ENCODE data around the gene AHDC1.

AHDC1 gene

GRCh38 chr1:27542463-27543273 is 61.3 kb downstream of the AHDC1 start (continued):
- TF ChIP-seq ZBTB21 (tag by site-specific recombination; IDR thresholded peaks at IDR 0.05) = no peak
- no peak for TF ChIP-seq KLF10 (tag by site-specific recombination; IDR thresholded peaks at IDR 0.05)
- 0 out of 2 replicates have a peak, but pooled peaks have one; percentile 52 for TF ChIP-seq KLF8 (tag by site-specific recombination; IDR thresholded peaks at IDR 0.05)
- no peak for TF ChIP-seq ZNF521 (tag by site-specific recombination; IDR thresholded peaks at IDR 0.05)
- TF ChIP-seq ZNF558 (tag by site-specific recombination; IDR thresholded peaks at IDR 0.05) = peak; percentile 35; the same call in 1 of the 2 replicates
- TF ChIP-seq, protein P1, sequence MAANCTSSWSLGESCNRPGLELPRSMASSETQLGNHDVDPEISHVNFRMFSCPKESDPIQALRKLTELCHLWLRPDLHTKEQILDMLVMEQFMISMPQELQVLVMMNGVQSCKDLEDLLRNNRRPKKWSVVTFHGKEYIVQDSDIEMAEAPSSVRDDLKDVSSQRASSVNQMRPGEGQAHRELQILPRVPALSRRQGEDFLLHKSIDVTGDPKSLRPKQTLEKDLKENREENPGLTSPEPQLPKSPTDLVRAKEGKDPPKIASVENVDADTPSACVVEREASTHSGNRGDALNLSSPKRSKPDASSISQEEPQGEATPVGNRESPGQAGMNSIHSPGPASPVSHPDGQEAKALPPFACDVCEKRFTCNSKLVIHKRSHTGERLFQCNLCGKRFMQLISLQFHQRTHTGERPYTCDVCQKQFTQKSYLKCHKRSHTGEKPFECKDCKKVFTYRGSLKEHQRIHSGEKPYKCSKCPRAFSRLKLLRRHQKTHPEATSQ (tag by site-specific recombination; IDR thresholded peaks at IDR 0.05) = no peak
- no peak for TF ChIP-seq ZNF571 (tag by site-specific recombination; IDR thresholded peaks at IDR 0.05)
- no peak for TF ChIP-seq ZNF311 (tag by site-specific recombination; IDR thresholded peaks at IDR 0.05; ENCODE audit: borderline replicate concordance)
- TF ChIP-seq, protein P2, sequence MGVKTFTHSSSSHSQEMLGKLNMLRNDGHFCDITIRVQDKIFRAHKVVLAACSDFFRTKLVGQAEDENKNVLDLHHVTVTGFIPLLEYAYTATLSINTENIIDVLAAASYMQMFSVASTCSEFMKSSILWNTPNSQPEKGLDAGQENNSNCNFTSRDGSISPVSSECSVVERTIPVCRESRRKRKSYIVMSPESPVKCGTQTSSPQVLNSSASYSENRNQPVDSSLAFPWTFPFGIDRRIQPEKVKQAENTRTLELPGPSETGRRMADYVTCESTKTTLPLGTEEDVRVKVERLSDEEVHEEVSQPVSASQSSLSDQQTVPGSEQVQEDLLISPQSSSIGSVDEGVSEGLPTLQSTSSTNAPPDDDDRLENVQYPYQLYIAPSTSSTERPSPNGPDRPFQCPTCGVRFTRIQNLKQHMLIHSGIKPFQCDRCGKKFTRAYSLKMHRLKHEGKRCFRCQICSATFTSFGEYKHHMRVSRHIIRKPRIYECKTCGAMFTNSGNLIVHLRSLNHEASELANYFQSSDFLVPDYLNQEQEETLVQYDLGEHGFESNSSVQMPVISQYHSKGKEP (tag by site-specific recombination; IDR thresholded peaks at IDR 0.05) = no peak
- TF ChIP-seq, protein P3, sequence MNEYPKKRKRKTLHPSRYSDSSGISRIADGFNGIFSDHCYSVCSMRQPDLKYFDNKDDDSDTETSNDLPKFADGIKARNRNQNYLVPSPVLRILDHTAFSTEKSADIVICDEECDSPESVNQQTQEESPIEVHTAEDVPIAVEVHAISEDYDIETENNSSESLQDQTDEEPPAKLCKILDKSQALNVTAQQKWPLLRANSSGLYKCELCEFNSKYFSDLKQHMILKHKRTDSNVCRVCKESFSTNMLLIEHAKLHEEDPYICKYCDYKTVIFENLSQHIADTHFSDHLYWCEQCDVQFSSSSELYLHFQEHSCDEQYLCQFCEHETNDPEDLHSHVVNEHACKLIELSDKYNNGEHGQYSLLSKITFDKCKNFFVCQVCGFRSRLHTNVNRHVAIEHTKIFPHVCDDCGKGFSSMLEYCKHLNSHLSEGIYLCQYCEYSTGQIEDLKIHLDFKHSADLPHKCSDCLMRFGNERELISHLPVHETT (tag by site-specific recombination; IDR thresholded peaks at IDR 0.05) = no peak
- no peak for TF ChIP-seq ZNF157 (tag by site-specific recombination; IDR thresholded peaks at IDR 0.05)
- no peak for TF ChIP-seq ZNF837 (tag by site-specific recombination; IDR thresholded peaks at IDR 0.05)
- TF ChIP-seq ZNF658 (tag by site-specific recombination; IDR thresholded peaks at IDR 0.05) = no peak
- TF ChIP-seq ZNF274 (IDR thresholded peaks at IDR 0.05; ENCODE audit: low read length) = no peak
- no peak for TF ChIP-seq ZNF274 (tag by site-specific recombination; IDR thresholded peaks at IDR 0.05; ENCODE audit: borderline replicate concordance)
- TF ChIP-seq ZNF664 (tag by site-specific recombination; IDR thresholded peaks at IDR 0.05) = peak; percentile 51; the same call in 1 of the 2 replicates
- peak; percentile 62 for TF ChIP-seq ZFP37 (tag by site-specific recombination; IDR thresholded peaks at IDR 0.05)
- TF ChIP-seq ZNF132 (tag by site-specific recombination; IDR thresholded peaks at IDR 0.05; ENCODE audit: borderline replicate concordance) = no peak
- TF ChIP-seq, protein P4, sequence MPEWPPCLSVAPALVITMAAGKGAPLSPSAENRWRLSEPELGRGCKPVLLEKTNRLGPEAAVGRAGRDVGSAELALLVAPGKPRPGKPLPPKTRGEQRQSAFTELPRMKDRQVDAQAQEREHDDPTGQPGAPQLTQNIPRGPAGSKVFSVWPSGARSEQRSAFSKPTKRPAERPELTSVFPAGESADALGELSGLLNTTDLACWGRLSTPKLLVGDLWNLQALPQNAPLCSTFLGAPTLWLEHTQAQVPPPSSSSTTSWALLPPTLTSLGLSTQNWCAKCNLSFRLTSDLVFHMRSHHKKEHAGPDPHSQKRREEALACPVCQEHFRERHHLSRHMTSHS (tag by site-specific recombination; IDR thresholded peaks at IDR 0.05) = no peak
- TF ChIP-seq, protein P5, sequence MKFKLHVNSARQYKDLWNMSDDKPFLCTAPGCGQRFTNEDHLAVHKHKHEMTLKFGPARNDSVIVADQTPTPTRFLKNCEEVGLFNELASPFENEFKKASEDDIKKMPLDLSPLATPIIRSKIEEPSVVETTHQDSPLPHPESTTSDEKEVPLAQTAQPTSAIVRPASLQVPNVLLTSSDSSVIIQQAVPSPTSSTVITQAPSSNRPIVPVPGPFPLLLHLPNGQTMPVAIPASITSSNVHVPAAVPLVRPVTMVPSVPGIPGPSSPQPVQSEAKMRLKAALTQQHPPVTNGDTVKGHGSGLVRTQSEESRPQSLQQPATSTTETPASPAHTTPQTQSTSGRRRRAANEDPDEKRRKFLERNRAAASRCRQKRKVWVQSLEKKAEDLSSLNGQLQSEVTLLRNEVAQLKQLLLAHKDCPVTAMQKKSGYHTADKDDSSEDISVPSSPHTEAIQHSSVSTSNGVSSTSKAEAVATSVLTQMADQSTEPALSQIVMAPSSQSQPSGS (tag by site-specific recombination; IDR thresholded peaks at IDR 0.05; ENCODE audit: low read depth) = no peak
- no peak for TF ChIP-seq ZNF37A (tag by site-specific recombination; IDR thresholded peaks at IDR 0.05)
- TF ChIP-seq, protein P6, sequence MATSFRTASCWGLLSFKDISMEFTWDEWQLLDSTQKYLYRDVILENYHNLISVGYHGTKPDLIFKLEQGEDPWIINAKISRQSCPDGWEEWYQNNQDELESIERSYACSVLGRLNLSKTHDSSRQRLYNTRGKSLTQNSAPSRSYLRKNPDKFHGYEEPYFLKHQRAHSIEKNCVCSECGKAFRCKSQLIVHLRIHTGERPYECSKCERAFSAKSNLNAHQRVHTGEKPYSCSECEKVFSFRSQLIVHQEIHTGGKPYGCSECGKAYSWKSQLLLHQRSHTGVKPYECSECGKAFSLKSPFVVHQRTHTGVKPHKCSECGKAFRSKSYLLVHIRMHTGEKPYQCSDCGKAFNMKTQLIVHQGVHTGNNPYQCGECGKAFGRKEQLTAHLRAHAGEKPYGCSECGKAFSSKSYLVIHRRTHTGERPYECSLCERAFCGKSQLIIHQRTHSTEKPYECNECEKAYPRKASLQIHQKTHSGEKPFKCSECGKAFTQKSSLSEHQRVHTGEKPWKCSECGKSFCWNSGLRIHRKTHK (tag by site-specific recombination; IDR thresholded peaks at IDR 0.05) = 0 out of 2 replicates have a peak, but pooled peaks have one; percentile 9
- TF ChIP-seq, protein P7, sequence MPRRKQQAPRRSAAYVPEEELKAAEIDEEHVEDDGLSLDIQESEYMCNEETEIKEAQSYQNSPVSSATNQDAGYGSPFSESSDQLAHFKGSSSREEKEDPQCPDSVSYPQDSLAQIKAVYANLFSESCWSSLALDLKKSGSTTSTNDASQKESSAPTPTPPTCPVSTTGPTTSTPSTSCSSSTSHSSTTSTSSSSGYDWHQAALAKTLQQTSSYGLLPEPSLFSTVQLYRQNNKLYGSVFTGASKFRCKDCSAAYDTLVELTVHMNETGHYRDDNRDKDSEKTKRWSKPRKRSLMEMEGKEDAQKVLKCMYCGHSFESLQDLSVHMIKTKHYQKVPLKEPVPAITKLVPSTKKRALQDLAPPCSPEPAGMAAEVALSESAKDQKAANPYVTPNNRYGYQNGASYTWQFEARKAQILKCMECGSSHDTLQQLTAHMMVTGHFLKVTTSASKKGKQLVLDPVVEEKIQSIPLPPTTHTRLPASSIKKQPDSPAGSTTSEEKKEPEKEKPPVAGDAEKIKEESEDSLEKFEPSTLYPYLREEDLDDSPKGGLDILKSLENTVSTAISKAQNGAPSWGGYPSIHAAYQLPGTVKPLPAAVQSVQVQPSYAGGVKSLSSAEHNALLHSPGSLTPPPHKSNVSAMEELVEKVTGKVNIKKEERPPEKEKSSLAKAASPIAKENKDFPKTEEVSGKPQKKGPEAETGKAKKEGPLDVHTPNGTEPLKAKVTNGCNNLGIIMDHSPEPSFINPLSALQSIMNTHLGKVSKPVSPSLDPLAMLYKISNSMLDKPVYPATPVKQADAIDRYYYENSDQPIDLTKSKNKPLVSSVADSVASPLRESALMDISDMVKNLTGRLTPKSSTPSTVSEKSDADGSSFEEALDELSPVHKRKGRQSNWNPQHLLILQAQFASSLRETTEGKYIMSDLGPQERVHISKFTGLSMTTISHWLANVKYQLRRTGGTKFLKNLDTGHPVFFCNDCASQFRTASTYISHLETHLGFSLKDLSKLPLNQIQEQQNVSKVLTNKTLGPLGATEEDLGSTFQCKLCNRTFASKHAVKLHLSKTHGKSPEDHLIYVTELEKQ (tag by site-specific recombination; IDR thresholded peaks at IDR 0.05; ENCODE audit: borderline replicate concordance) = no peak
- TF ChIP-seq ZNF140 (tag by site-specific recombination; IDR thresholded peaks at IDR 0.05) = no peak
- no peak for TF ChIP-seq ZNF202 (tag by site-specific recombination; IDR thresholded peaks at IDR 0.05; ENCODE audit: borderline replicate concordance)
- no peak for TF ChIP-seq MEIS1 (CRISPR knock-in tag; IDR thresholded peaks at IDR 0.05; ENCODE audit: borderline replicate concordance)
- no peak for TF ChIP-seq EGR2 (tag by site-specific recombination; IDR thresholded peaks at IDR 0.05; ENCODE audit: low read depth)
- TF ChIP-seq ZNF423 (tag by site-specific recombination; IDR thresholded peaks at IDR 0.05) = no peak
